ENCODE data around the gene SPPL2B.
"Not testable (repeated sequence)": the region's sequence is repeated elsewhere in the genome, so short reads cannot be mapped to it uniquely, and the experiment has no call there.

Gene SPPL2B

DNA sequence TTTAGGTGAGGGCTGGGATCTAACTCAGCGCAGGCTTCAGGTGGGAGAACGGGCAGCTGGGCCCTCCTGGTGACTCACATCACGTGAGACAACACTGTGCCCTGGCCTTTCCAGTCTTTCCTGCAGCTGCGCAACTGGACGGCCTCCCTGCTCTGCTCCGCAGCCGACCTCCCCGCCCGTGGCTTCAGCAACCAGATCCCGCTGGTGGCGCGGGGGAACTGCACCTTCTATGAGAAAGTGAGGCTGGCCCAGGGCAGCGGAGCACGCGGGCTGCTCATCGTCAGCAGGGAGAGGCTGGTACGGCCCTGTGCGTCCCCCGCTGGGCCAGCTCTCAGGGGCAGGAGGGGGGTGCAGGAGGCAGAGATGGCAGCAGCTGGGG is 8.8 kb downstream of the SPPL2B start:
- DNase-seq (ENCODE audit: low spot score) = peak; percentile 65

DNA sequence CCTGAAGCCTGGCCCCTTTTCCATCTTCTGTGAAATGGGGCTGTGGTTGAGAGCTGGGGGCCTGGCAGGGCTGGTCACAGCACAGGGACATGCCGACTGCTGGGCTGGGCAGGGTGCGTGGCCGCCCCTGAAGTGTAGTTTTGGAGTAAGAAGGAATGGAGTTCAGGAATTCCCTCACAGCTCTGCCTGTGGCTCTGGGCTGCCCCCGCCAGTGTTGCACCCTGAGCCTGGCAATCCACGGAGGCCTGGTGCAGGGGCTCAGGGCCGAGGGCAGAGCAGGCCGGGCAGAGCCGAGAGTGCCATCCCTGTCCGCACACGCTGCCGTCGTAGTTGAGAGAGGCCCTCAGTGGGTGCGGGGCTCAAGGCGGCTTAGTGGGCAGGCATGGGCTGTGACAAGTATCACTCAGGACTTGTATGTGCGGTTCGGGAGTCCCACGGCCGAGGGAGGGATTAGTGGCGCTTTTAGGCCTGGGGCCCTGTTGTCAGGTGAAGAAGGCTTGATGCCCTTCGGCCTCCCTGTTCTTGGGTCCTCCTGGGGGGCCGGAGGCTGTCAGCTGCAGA is 9.7 kb downstream of the SPPL2B start:
- no peak for DNase-seq (ENCODE audit: low spot score)

DNA sequence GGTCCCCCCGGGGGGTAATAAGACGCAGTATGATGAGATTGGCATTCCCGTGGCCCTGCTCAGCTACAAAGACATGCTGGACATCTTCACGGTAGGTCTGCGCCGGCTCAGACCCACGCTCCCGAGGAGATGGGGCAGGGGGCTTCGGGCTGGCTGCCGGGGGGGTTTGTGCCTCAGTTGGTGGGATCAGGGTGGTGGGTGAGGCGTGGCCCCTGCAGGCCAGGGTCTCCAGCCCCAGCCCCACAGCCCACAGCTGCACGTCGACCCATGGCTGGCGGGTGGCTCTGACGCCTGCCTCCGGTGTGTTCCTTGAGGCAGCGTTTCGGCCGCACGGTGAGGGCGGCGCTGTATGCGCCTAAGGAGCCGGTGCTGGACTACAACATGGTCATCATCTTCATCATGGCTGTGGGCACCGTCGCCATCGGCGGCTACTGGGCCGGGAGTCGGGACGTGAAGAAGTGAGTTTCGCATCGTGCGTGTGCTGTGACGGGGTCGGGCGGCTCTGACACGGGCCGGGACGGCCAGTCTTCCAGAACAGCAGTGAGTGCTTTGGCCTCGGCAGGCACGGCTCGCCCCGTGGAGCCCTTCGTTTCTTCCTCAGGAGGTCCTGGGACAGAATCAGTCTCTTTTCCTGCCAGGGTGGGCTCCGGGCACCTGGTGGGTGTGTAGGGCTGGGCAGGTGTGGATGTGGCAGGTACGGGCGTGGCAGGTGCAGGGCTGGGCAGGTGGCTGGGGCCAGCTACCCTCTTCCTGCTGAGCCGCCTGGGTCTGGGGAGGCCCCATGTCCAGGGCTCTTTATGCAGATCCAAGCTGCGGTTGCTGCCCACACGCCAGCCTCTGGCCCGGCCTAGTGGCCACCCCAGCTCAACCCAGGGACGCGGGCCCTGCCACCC is 10.5 kb downstream of the SPPL2B start:
- no peak for DNase-seq (ENCODE audit: low spot score)

DNA sequence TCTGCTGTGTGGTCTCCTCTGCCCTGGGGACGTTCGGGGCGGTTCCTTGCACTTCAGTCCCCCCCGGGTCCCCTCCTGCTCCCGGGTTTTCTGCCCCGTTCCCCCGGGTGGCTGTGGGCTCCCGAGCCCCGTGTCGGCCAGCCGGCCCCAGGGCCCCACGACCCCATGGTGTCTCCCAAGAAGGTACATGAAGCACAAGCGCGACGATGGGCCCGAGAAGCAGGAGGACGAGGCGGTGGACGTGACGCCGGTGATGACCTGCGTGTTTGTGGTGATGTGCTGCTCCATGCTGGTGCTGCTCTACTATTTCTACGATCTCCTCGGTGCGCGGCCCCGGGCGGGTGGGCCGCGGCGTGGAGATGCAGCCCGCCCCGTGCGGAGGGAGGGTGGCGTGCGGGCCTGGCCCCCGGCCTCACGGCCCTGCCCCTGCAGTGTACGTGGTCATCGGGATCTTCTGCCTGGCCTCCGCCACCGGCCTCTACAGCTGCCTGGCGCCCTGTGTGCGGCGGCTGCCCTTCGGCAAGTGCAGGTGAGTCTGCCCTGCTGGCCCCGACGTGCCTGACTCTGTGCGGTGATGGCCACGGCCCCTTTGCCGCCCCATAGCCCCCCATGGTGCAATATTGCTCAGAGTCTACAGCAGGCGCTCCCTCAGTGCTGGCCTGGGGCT is 11.3 kb downstream of the SPPL2B start:
- no peak for DNase-seq (ENCODE audit: low spot score)

DNA sequence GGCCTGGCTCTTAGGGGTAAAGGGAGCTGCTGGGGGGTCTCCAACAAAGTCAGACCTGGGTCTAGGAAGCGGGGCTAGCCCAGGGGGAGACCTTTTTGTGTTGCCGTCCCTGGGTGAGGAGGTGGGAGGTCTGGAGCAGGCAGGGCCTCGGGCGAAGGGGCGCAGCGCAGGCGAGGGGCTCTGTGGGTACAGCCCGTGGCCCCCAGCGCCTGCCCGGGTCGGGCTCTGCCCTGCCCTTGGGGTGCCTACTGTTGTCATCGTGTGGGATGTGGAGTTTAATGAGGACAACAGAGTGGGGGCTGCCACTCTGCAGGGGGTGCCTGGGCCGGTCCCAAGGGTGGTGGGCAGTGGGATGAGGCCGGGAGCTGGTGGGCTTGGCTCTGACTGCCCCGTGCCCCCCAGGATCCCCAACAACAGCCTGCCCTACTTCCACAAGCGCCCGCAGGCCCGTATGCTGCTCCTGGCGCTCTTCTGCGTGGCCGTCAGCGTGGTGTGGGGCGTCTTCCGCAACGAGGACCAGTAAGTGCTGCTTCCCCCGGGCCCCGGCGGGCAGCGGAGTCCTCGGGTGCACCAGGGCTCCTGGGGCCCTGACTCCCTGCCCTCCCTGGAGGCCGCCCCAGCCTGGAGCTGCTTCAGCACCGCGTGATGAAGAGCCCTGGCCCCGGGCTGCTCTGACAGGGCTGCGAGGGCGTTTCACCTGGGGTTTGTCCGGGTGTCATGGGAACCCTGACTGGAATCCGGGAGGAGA is 12.2 kb downstream of the SPPL2B start:
- no peak for DNase-seq (ENCODE audit: low spot score)

DNA sequence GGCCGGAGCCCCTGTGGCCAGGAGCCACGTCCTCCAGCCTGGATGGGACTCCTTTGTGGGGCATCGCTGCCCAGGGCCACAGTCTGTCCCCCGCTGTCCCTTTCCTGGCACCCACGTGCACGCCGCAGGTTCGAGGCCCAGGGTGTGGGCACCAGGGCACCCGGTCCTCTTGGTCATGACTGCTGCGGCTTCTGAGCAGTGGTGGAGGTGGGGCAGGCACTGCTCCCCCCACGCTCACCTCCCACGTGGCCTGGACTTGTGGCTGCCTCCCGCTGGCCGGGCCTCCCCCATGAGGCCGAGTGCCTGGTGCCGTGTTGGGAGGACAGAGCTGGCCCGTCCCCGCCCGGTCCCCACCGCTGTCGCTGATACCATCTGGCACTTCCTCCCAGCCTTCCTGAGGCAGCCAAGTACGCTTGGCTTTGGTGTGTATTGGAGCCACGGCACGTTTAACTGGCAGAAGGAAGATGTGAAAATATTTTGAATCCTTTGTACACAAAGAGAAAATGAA is 12.8 kb downstream of the SPPL2B start:
- DNase-seq (ENCODE audit: low spot score) = no peak

DNA sequence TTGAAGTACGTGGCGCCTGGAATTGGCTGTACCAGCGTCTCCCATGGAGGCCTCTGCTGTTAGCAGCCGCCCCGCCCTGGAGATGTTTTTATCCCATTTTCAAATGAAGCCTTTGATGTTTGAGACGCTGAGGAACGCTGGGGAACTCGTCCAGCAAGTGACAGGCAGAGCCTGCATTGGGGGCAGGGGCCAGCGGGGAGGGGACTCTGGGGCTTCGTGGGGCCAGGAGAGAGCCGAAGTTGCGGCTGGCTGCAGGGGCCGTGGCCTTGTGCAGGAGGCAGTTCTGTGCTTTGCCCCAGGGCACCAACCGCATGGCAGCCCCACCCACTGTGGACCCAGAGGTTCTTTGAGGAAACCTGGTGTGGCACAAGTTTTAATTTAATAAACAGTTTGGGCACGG is 13.5 kb downstream of the SPPL2B start:
- DNase-seq (ENCODE audit: low spot score) = no peak

DNA sequence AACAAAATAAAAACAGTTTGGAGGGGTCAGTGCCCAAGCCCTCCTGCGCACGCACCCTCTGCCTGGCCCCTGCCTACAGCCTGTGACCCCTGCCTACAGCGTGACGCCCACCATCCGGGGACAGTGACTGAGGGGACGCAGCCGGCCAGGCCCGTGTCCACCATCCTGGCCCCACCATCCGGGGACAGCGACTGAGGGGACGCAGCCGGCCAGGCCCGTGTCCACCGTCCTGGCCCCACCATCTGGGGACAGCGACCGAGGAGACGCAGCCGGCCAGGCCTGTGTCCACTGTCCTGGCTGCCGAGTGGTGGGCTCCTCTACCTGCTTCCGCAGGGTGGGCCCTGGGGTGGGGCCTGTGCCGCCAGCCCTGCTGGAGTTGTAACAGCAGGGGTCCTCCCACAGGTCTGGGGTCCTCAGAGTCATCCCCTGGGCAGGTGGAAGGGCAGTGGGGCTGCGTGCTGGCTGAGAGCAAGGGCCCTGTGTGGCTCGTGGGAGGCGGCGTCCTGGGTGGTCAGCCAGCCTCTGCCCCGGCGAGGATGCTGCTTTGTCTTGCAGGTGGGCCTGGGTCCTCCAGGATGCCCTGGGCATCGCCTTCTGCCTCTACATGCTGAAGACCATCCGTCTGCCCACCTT is 14.3 kb downstream of the SPPL2B start:
- no peak for DNase-seq (ENCODE audit: low spot score)

DNA sequence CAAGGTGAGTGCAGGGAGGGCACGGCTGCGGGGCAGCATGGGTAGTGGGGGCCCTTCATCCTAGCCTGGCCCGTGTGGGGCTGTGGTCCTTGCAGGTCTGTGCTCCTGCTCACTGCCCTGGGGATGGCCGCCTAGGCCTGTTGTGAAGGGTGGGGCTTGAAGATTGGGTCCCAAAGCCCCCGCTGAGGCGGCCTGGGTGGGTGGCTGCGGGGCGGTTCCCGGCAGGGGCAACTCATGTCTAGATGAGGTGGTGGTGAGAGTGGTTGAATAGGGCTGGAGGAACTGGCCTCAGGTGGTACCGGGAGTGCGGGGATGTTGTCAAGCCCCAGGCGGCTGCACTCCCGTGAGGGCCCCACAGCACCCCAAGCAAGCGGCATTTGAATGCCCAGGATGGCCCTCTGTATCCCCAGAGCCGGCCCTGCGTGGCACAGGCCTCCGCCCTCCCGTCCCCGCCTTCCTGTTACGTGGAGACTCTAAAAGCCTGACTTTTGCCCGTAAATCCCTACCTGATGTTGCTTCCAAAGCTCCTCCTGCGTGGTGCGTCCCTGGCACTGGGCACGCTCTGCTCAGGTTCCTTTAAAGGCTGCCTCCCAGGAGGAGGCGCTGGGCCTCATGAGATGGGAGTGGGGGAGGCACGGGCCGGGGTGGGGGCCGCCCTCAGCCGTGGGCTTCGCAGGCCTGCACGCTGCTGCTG is 15.0 kb downstream of the SPPL2B start:
- DNase-seq (ENCODE audit: low spot score) = no peak

DNA sequence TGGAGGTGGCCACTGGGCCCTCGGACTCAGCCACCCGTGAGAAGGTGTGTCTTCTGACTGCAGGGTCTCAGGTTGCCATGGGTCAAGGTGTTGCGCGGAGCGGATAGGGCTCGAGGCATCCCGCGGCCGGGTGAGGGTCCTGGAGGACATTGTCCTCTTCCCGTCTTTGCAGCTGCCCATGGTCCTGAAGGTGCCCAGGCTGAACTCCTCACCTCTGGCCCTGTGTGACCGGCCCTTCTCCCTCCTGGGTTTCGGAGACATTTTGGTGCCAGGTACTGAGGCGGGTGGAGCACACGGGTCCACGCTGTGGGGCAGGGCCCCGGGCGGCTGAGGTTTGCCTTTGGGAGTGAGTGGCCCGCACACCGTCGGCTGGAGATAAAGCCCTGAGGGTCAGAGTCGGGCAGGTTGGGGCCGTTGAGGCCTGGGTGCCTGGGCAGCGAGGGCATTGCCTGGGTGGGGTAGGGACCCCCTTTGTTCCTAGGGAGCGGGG is 15.9 kb downstream of the SPPL2B start:
- no peak for DNase-seq (ENCODE audit: low spot score)

DNA sequence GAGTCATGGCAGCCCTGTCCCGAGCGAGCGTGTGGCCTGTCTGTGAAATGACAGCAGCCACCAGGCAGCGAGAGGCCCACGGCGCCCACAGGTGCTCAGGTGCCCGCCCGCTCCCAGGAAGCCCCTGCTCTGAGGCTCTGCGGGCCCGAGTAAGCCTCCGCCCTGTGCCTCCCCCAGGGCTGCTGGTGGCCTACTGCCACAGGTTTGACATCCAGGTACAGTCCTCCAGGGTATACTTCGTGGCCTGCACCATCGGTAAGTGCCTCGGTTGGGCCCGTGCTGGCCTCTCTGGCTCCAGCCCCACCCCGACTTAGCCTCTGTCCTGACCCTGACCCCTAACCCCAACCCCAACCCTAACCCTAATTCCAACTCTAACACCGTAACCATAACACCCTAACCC is 16.6 kb downstream of the SPPL2B start:
- DNase-seq (ENCODE audit: low spot score) = no peak

DNA sequence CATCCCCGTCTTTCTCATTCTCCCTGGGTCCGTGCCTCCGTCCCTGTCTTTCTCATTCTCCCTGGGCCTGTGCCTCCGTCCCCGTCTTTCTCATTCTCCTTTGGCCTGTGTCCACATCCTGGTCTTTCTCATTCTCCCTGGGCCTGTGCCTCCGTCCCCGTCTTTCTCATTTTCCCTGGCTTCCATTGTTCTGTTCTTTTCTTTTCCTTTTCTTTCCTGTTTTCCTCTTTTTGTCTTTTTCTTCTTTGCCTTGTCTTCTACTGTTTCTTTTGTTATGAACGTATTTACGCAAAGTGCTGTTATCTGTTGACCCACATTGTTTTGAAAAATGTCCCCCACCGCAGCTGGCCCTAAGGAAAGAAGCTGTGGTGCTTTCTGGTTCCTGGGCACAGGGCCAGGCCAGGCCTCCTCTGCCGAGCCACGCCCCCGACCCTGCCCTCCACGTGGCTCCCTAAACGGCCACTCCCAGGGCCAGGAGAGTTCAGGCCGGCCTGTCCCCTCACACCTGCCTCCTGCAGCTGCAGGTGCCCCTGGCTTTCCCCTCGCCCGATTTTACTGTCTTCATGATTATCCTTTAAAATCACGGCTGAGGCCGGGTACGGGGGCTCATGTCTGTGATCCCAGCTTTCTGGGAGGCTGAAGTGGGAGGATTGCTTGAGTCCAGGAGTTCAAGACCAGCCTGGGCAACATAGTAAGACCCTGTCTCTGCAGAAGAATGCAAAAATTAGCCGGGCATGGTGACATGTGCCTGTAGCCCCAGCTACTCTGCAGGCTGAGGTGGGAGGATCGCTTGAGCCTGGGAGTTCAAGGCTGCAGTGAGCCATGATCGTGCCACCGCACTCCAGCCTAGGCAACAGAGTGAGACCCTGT is 17.5 kb downstream of the SPPL2B start:
- no peak for DNase-seq (ENCODE audit: low spot score)

DNA sequence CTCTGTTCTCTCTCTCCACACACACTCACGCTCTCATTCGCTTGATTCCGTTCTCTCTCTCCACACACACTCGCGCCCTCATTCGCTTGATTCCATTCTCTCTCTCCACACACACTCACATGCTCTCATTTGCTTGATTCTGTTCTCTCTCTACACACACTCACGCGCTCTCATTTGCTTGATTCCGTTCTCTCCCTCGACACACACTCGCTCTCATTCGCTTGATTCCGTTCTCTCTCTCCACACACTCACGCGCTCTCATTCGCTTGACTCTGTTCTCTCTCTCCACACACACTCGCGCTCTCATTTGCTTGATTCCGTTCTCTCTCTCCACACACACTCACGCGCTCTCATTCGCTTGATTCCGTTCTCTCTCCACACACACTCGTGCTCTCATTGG is 21.3 kb downstream of the SPPL2B start:
- DNase-seq (ENCODE audit: low spot score) = not testable (repeated sequence)

DNA sequence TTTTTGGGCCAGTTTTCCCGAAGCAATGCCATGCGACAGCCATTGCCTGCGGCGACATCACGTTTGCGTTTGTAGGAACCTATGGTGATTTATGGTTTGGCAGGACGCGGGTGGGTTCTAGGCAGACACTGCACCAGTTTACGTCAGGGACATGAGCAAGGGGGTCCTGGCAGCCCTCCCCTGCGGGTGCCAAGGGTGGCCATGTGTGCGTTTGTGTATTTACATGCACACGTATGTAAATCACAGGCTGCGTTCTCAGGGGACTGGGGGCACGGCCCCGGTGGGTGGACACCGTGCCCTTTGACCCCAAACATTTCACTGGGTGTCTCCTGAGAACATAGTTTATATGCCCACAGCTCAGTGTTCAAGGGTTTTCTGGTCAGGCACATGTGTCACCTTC is 22.2 kb downstream of the SPPL2B start:
- no peak for DNase-seq (ENCODE audit: low spot score)

DNA sequence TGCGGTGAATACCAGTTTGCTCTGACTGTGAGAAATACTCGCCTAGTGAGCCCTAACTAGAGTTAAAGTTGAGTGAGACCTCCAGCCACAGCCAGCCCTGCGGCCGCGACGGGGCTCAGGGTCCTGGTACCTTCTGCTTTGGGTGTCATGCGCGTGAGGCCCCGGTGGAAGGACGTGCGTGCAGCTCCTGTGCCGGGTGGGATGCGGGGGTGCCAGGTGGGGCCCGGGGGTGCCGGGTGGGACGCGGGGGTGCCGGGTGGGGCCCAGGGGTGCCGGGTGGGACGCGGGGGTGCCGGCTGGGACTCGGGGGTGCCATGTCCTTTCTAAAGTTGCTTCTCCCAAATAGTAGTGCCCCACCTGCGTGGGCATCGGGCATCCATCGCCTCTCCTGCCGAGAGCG is 23.1 kb downstream of the SPPL2B start:
- DNase-seq (ENCODE audit: low spot score) = no peak

DNA sequence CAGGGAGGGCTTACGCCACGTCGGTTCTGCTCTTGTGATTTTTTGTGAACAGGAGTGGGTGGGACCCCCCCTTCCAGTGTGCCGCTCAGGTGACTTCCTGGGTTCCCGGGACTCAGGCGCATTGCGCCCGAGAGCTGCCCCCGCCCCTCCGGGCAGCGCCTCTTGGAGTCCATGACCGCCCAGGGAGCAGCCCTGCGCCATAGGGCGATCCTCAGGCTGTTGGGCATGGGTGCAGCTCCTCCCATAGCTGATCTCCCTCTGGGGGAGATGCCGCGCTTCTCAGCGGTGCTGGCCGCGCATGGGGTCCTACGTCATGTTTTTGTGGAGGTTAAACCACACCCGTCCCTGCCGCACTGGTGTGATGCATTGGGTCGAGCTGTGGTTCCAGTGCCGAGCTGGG is 23.6 kb downstream of the SPPL2B start:
- DNase-seq (ENCODE audit: low spot score) = no peak

DNA sequence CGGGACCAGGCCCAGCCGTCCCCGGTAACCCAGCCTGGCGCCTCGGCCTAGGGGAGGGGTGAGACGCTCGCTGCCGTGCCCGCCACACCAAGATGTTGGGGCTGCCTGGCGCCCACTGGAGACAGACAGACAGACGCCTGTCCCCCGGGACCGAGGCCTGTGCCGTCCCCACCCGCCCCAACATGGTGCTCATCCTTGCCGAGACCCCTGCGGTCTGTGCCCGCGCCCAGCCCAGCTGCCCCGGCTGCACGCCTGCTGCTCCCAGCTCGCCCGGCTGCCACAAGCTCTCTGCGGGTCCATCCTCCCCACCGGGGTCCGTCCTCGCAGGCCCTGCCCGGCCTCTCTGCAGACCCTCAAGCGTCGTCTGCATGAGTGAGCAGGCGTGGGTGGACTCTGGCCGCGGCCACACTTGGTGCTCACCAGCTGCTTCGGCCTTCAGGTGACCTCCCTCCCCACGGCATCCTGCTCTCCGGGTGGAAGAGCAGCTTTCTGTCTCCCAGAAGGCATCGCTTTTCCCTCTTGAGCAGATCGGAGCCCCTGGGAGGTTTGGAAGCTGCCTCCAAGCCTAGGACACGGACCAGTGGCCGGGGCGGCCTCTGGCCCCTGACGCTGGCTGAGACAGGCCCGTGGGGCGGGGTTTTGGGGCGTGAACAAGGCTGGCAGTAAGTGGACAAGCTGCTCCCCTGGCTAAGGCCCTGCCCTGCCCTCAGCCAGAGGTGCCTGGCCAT is 24.8 kb downstream of the SPPL2B start:
- no peak for DNase-seq (ENCODE audit: low spot score)

DNA sequence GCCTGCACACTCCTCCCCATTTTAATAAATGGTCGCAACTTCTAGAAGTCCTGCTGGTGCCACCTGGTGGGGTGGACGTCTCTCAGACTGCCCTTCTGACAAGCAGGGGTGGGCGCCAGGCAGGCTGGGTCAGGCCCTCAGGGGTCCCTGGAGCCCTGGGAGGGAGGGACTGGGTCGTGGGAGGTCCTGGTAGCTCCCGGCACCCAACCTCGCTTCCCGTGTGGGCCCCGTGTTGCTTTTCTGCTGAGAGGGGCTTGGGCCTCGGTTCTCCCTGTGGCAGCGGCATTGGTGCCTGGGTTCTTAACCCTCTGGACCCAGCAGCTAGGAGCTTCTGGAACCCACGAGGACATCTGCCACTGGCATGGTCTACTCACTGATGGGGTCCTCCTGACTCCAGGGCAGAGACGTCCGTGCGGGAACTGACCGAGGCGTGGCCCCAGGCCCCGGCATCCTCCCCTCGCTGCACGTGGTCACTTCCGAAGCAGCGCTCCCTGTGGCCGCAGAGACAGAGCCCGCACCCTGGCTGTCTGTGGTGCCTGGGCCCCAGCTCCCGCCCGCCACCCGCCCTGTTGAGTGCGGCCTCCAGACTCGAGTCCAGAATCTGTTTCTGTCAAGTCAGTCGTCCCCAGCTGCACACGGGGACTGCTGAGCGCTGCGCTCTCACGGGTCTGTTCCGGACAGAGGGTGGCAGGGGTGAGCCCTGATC is 25.6 kb downstream of the SPPL2B start:
- no peak for DNase-seq (ENCODE audit: low spot score)

DNA sequence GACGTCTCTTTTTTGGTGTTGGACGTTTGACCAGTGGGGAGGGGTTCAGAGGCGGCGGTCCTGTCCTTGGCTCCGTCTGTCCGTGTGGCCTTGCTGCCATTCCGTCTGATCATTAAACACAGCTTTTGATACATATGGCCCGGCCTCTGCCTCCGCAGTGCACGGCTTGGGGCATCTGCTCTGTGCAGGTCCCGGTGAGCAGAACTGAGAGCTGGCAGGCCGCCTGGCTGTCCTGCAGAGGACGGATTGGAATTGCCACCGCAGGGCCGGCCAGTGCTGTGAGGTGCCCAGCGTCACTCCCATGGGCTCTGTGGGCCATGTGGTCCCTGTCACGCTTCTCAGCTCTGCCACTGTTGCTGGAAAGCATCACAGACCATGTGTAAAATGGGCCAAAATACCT is 26.2 kb downstream of the SPPL2B start:
- DNase-seq (ENCODE audit: low spot score) = no peak
